GM19099 (cell line): ENCODE measurements around the gene LCN1.

ENCODE experiments used
- POLR2A ChIP-seq: IDR thresholded peaks from 3 replicates; pipeline ENCODE4 v1.6.1; 2011; ENCODE audit warnings: low read depth; ENCODE audit not compliant: insufficient read length; ENCODE audit errors: extremely low read depth

Gene LCN1

GRCh38 chr9:135565141-135565628 lies 43.9 kb downstream of the LCN1 start:
- no peak for TF ChIP-seq POLR2A

DNA sequence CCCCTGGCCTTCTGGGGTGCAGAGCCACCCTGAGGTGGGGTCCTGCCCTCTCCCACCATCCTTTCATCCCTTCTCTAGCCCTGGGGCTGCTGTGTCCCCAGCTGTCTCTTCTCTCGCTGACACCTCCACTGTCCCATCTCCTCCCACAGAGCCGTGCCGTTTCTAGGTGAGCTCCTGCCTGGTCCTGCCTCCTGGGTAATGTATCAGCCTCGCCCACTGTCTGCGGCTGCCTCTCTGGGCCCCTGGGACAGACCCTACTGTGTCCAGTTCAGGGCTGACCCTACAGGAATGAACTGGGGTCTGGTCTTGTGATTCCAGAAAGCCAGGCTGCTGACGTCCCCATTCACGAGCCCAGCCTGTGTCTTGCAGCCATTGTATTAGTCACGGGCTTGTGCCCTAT lies 44.4 kb downstream of the LCN1 start:
- no peak for TF ChIP-seq POLR2A

DNA sequence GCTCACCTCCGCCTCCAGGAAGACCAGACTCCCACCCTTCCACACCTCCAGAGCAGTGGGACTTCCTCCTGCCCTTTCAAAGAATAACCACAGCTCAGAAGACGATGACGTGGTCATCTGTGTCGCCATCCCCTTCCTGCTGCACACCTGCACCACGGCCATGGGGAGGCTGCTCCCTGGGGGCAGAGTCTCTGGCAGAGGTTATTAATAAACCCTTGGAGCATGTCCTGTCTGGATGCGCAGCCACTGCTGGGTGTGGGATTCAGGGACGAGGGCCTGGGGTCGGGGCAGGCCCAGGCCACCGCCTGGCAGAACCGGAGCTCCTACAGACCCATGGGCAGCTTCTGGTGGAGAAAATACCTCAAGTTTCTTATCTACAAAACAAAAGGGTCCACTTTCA lies 45.3 kb downstream of the LCN1 start:
- no peak for TF ChIP-seq POLR2A

DNA sequence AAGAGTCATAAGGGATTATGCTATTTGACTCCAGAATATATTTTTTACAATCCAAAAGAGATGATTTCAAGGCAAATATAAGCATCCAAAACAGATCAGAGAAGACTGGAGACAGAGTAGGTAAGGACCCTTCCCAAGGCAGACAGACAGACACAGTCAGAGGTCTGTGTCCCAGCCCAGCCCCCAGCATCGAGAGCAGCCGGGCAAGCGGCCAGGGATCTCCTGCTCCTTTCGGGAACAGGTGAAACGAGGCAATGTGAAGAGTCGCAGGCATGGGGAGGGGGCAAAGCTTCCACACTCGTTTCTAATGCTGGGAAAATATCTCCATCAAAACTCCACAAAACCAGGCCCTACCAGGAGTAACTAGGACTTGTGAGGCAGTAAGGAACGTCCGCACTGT lies 46.1 kb downstream of the LCN1 start:
- TF ChIP-seq POLR2A, result no peak

GRCh38 chr9:135568026-135568425 lies 46.8 kb downstream of the LCN1 start:
- TF ChIP-seq POLR2A, result no peak

GRCh38 chr9:135570456-135570855 lies 49.2 kb downstream of the LCN1 start:
- no peak for TF ChIP-seq POLR2A

GRCh38 chr9:135572233-135572632 lies 51.0 kb downstream of the LCN1 start:
- TF ChIP-seq POLR2A, result no peak

DNA sequence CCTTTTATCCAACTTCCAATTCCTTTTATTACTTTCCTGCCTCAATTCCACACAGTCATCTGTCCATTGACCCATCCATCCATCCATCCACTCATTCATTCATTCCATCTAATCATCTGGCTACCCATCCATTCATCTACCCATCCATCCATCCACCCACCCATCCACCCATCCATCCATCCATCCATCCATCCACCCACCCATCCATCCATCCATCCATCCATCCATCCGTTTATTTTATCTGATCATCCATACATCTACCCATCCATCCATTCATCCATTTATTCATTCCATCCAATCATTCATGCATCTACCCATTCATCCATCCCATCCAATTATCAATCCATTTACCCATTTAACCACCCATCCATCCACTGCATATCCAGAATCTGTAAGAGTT lies 51.9 kb downstream of the LCN1 start:
- TF ChIP-seq POLR2A, result no peak

DNA sequence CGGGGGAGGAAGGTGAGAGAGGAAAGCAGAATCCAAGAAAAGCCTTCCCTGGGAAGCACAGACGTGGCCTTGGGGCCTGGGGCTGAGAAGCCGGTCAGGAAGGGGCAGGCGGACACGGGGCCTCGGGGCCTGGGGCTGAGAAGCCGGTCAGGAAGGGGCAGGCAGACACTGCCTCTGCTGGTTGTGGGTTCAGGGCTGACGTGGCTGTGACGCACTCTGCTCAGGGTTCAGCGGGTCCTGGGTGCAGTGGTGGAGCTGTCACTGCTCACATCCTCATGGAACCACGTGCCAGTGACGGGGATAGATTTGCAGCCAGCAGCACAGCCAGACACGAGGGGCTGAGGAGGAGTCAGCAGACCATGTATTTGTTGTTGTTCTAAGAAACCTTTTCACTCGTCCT lies 53.1 kb downstream of the LCN1 start:
- TF ChIP-seq POLR2A, result no peak

DNA sequence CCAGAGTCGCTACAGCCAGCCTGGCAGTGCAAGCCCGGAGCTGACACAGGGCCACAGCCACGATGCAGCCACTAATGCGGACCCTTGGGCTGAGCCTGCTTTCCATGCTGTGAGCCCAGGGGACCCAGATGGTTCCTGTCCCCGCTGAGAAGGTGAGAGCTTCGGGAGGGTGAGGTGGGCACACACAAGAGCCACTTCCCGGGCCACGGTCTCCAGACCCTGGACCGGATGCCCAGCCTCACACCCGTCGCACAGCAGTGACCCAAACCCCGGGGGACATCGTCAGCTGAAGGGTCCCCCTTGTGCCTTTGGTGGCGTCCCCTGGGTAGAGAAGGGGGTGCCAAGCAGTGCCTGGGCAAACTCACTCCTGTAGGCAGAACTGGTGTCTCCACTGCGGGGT lies 53.7 kb downstream of the LCN1 start:
- TF ChIP-seq POLR2A, result no peak
